ENCODE results near the gene LTBP1.
"Not testable (repeated sequence)": the region's sequence is repeated elsewhere in the genome, so short reads cannot be mapped to it uniquely, and the experiment has no call there.

LTBP1 gene

DNA sequence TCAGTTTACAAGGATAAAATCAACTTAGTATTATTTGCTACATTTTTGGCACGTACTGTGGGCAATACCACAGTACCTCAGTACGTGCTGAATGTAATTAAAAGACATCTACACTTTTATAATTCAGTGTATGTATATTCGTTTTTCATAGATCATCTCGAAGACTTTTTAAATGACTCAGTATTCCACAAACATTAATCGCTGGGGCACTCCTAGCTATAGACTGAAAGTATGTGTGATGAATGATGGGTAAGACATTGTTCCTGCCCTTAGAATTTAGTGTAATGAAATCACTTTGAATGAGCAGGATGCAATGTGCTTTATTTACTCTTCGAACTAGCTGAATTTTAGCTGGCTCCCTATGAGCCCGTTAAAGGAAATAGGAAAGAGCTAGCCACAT is 284.1 kb downstream of the LTBP1 start:
- no peaks in the 10 kb centered on the region for H3K4me1 ChIP-seq (ENCODE audit: control insufficient read depth, insufficient read depth, low read length, poor library complexity, severe bottlenecking)
- no peak overlapping the region for H3K27ac ChIP-seq (ENCODE audit: low read depth, low read length, severe bottlenecking)
- H3K9me3 ChIP-seq (ENCODE audit: control insufficient read depth, low read length): no peaks in the 10 kb centered on the region
- H3K4me3 ChIP-seq (ENCODE audit: extremely low read depth, insufficient read depth, low read length, poor library complexity, severe bottlenecking): no peak overlapping the region
- WGBS, 2 experiments (ENCODE audit: insufficient coverage in 2 of 2): 80 to 85% methylated on average over 1 to 2 of the region's 7 CpGs
- H3K36me3 ChIP-seq (ENCODE audit: control insufficient read depth, insufficient read depth, low read length): peaks cover 3% of the 10 kb centered on the region

DNA sequence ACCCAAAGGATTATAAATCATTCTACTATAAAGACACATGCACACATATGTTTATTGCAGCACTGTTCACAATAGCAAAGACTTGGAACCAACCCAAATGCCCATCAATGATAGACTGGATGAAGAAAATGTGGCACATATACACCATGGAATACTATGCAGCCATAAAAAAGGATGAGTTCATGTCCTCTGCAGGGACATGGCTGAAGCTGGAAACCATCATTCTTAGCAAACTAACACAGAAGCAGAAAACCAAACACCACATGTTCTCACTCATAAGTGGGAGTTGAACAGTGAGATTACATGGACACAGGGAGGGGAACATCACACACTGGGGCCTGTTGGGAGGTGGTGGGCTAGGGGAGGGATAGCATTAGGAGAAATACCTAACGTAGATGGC is 288.8 kb downstream of the LTBP1 start:
- H3K27ac ChIP-seq (ENCODE audit: low read depth, low read length, severe bottlenecking); H3K9me3 ChIP-seq (ENCODE audit: control insufficient read depth, low read length); H3K36me3 ChIP-seq (ENCODE audit: control insufficient read depth, insufficient read depth, low read length); H3K4me3 ChIP-seq (ENCODE audit: extremely low read depth, insufficient read depth, low read length, poor library complexity, severe bottlenecking): not testable (repeated sequence)
- 100% methylated on average over 1 of the region's 1 CpG; no CpG with 5 or more reads in 1 of the 2 experiments for WGBS, 2 experiments (ENCODE audit: insufficient coverage in 2 of 2)
- peaks cover 16% of the 10 kb centered on the region for H3K4me1 ChIP-seq (ENCODE audit: control insufficient read depth, insufficient read depth, low read length, poor library complexity, severe bottlenecking)

- peaks cover 24% of the 10 kb centered on the region for H3K4me1 ChIP-seq (ENCODE audit: control insufficient read depth, insufficient read depth, low read length, poor library complexity, severe bottlenecking)
- no peaks in the 10 kb centered on the region for H3K9me3 ChIP-seq (ENCODE audit: control insufficient read depth, low read length)
- H3K27ac ChIP-seq (ENCODE audit: low read depth, low read length, severe bottlenecking): no peak overlapping the region
- peaks cover 3% of the 10 kb centered on the region for H3K36me3 ChIP-seq (ENCODE audit: control insufficient read depth, insufficient read depth, low read length)
- no peak overlapping the region for H3K4me3 ChIP-seq (ENCODE audit: extremely low read depth, insufficient read depth, low read length, poor library complexity, severe bottlenecking)
- 89 to 93% methylated on average over 5 of the region's 5 CpGs for WGBS, 2 experiments (ENCODE audit: insufficient coverage in 2 of 2)
These were observed 290.0 kb downstream of the LTBP1 start for GRCh38 chr2:33236482-33237385.

GRCh38 chr2:33238111-33238510 is 291.4 kb downstream of the LTBP1 start:
- no peaks in the 10 kb centered on the region for H3K9me3 ChIP-seq (ENCODE audit: control insufficient read depth, low read length)
- H3K27ac ChIP-seq (ENCODE audit: low read depth, low read length, severe bottlenecking): no peak overlapping the region
- H3K36me3 ChIP-seq (ENCODE audit: control insufficient read depth, insufficient read depth, low read length): peaks cover 3% of the 10 kb centered on the region
- no peak overlapping the region for H3K4me3 ChIP-seq (ENCODE audit: extremely low read depth, insufficient read depth, low read length, poor library complexity, severe bottlenecking)
- no CpG with 5 or more reads among the region's 2 CpGs for WGBS, 2 experiments (ENCODE audit: insufficient coverage in 2 of 2)
- peaks cover 34% of the 10 kb centered on the region for H3K4me1 ChIP-seq (ENCODE audit: control insufficient read depth, insufficient read depth, low read length, poor library complexity, severe bottlenecking)

DNA sequence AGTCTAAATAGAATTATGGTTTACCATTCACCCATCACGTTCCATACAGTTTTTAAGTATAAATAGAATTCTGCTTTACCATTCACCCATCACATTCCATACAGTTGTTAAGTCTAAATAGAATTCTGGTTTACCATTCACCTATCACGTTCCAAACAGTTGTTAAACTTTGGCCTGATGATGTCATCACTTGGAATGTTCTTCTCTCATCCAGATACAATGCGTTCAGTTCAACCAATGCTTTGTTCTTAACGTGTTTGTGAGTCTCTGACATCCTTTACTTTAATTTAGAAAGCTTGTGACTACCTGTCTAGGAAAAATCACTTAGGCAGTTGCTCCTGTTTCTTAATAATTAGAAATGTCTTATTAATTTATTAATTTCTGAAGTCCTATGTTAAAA is 293.4 kb downstream of the LTBP1 start:
- H3K27ac ChIP-seq (ENCODE audit: low read depth, low read length, severe bottlenecking): no peak overlapping the region
- 70 to 90% methylated on average over 2 of the region's 4 CpGs for WGBS, 2 experiments (ENCODE audit: insufficient coverage in 2 of 2)
- peaks cover 38% of the 10 kb centered on the region for H3K4me1 ChIP-seq (ENCODE audit: control insufficient read depth, insufficient read depth, low read length, poor library complexity, severe bottlenecking)
- H3K36me3 ChIP-seq (ENCODE audit: control insufficient read depth, insufficient read depth, low read length): no peaks in the 10 kb centered on the region
- no peak overlapping the region for H3K4me3 ChIP-seq (ENCODE audit: extremely low read depth, insufficient read depth, low read length, poor library complexity, severe bottlenecking)
- no peaks in the 10 kb centered on the region for H3K9me3 ChIP-seq (ENCODE audit: control insufficient read depth, low read length)

DNA sequence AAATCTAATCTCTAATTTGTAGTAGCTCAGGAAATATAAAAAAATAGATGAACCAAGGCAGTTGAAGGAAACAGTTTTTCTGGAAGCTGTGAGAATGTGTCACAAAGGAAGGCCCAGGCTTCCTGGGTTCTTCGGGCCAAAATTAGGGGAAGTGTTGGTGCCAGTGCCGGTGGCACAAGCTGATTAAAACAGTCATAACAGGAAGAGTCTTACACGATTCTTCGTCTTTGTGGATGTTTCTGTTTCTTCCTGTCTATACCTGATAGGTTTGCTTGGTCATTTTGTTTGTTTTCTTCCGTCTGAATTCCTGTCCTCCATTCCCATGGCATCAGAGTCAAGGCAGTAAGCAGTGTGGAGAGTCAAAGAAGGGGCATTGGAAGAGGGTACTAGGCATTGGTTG is 294.3 kb downstream of the LTBP1 start:
- no peak overlapping the region for H3K4me3 ChIP-seq (ENCODE audit: extremely low read depth, insufficient read depth, low read length, poor library complexity, severe bottlenecking)
- H3K4me1 ChIP-seq (ENCODE audit: control insufficient read depth, insufficient read depth, low read length, poor library complexity, severe bottlenecking): peaks cover 38% of the 10 kb centered on the region
- WGBS, 2 experiments (ENCODE audit: insufficient coverage in 2 of 2): 83 to 97% methylated on average over 2 to 5 of the region's 5 CpGs
- H3K27ac ChIP-seq (ENCODE audit: low read depth, low read length, severe bottlenecking): no peak overlapping the region
- no peaks in the 10 kb centered on the region for H3K9me3 ChIP-seq (ENCODE audit: control insufficient read depth, low read length)
- H3K36me3 ChIP-seq (ENCODE audit: control insufficient read depth, insufficient read depth, low read length): no peaks in the 10 kb centered on the region

GRCh38 chr2:33241581-33241980 is 294.8 kb downstream of the LTBP1 start:
- 100% methylated on average over 2 of the region's 3 CpGs; no CpG with 5 or more reads in 1 of the 2 experiments for WGBS, 2 experiments (ENCODE audit: insufficient coverage in 2 of 2)
- Histone ChIP-seq H3K9me3 (ENCODE audit: control insufficient read depth, low read length) (no peaks in the 10 kb centered on the region), H3K27ac (ENCODE audit: low read depth, low read length, severe bottlenecking) (no peak overlapping the region), H3K36me3 (ENCODE audit: control insufficient read depth, insufficient read depth, low read length) (no peaks in the 10 kb centered on the region), H3K4me1 (ENCODE audit: control insufficient read depth, insufficient read depth, low read length, poor library complexity, severe bottlenecking) (peaks cover 33% of the 10 kb centered on the region), H3K4me3 (ENCODE audit: extremely low read depth, insufficient read depth, low read length, poor library complexity, severe bottlenecking) (no peak overlapping the region)

DNA sequence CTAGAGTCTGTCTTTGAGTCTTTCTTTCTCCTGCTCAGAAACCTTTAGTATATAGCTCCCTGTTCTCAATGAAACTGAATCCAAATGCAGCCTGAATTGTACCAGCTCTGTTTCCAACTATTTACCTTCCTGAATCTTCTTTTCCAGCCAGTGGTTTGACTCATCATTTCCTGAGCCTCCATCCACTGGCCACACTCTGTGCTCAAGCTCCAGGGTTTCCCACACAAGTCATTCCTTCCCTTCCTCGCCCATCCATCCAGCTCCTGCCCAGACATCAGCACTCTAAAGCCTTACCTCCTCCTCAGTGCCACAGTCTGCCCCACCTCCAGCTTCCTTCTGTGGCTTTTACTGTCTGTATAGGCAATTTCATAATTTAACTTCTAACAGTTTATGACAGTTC is 296.1 kb downstream of the LTBP1 start:
- peaks cover 27% of the 10 kb centered on the region for H3K4me1 ChIP-seq (ENCODE audit: control insufficient read depth, insufficient read depth, low read length, poor library complexity, severe bottlenecking)
- H3K9me3 ChIP-seq (ENCODE audit: control insufficient read depth, low read length): no peaks in the 10 kb centered on the region
- no peaks in the 10 kb centered on the region for H3K36me3 ChIP-seq (ENCODE audit: control insufficient read depth, insufficient read depth, low read length)
- peak overlapping the region; percentile 58 for H3K27ac ChIP-seq (ENCODE audit: low read depth, low read length, severe bottlenecking)
- H3K4me3 ChIP-seq (ENCODE audit: extremely low read depth, insufficient read depth, low read length, poor library complexity, severe bottlenecking): no peak overlapping the region
- 100% methylated on average over 1 of the region's 1 CpG; no CpG with 5 or more reads in 1 of the 2 experiments for WGBS, 2 experiments (ENCODE audit: insufficient coverage in 2 of 2)

DNA sequence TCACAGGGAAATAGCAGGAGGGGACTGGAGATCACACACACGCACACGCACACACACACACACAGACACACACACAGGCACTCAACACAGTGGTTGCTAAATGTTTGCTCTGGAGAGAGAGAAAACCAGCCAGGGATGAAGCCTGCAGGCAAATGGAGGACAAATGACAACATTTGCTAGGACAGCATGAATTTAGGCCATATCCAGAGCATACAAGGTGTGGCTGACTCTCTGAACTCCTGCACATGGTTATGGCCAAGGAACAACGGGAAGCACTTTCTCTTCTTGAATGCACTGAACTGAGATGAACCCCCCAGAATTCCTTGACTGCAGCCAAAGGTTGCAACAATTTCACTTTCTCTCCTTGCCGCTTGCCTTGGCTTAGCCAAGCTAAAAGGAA is 299.7 kb downstream of the LTBP1 start:
- WGBS, 2 experiments (ENCODE audit: insufficient coverage in 2 of 2): 100% methylated on average over 1 to 2 of the region's 4 CpGs
- no peak overlapping the region for H3K27ac ChIP-seq (ENCODE audit: low read depth, low read length, severe bottlenecking)
- H3K36me3 ChIP-seq (ENCODE audit: control insufficient read depth, insufficient read depth, low read length): peaks cover 7% of the 10 kb centered on the region
- H3K9me3 ChIP-seq (ENCODE audit: control insufficient read depth, low read length): no peaks in the 10 kb centered on the region
- H3K4me1 ChIP-seq (ENCODE audit: control insufficient read depth, insufficient read depth, low read length, poor library complexity, severe bottlenecking): peaks cover 18% of the 10 kb centered on the region
- no peak overlapping the region for H3K4me3 ChIP-seq (ENCODE audit: extremely low read depth, insufficient read depth, low read length, poor library complexity, severe bottlenecking)

DNA sequence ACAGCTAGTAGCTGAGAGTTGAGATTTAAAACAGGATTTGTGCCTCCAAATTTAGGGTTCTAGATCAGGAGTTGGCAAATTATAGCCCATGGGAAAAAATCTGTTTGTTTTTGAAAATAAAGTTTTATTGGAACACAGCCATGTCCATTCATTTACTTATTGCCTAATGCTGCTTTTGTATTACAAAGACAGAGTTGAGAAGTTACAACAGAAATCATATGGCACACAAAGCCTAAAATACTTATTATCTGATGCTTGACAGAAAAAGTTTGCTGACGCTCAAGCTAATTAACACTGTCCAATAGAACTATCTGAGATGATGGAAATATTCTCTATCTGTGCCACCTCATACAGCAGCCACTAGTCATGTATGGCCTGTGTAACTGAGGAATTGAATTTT is 300.6 kb downstream of the LTBP1 start:
- Histone ChIP-seq H3K4me1 (ENCODE audit: control insufficient read depth, insufficient read depth, low read length, poor library complexity, severe bottlenecking) (peaks cover 10% of the 10 kb centered on the region), H3K27ac (ENCODE audit: low read depth, low read length, severe bottlenecking) (no peak overlapping the region), H3K9me3 (ENCODE audit: control insufficient read depth, low read length) (no peaks in the 10 kb centered on the region), H3K36me3 (ENCODE audit: control insufficient read depth, insufficient read depth, low read length) (peaks cover 7% of the 10 kb centered on the region), H3K4me3 (ENCODE audit: extremely low read depth, insufficient read depth, low read length, poor library complexity, severe bottlenecking) (no peak overlapping the region)
- WGBS, 2 experiments (ENCODE audit: insufficient coverage in 2 of 2): no CpG with 5 or more reads among the region's 1 CpG

GRCh38 chr2:33250417-33251029 is 303.8 kb downstream of the LTBP1 start:
- Histone ChIP-seq H3K36me3 (ENCODE audit: control insufficient read depth, insufficient read depth, low read length) (peaks cover 7% of the 10 kb centered on the region), H3K9me3 (ENCODE audit: control insufficient read depth, low read length) (no peaks in the 10 kb centered on the region), H3K27ac (ENCODE audit: low read depth, low read length, severe bottlenecking) (no peak overlapping the region), H3K4me3 (ENCODE audit: extremely low read depth, insufficient read depth, low read length, poor library complexity, severe bottlenecking) (no peak overlapping the region), H3K4me1 (ENCODE audit: control insufficient read depth, insufficient read depth, low read length, poor library complexity, severe bottlenecking) (no peaks in the 10 kb centered on the region)
- WGBS, 2 experiments (ENCODE audit: insufficient coverage in 2 of 2): 84 to 93% methylated on average over 4 to 5 of the region's 5 CpGs

Measured in mesodermal cell (in vitro differentiated cells).